OCI-LY1 (cell line): Measurements from ENCODE around the gene SS18L1.

Experiments
- EZH2 ChIP-seq: fragments of 200-600 bp; sonication (generic), shearing (Covaris generic); IDR thresholded peaks from 2 replicates; pipeline ENCODE4 v1.8.0; 2017; ENCODE audit warnings: borderline replicate concordance, mixed run types, mild to moderate bottlenecking, antibody characterized with exemption, low read length, moderate library complexity, mixed read lengths
- TF ChIP-seq, protein P1 (sequence below): fragments of 200-600 bp; sonication (generic), shearing (Covaris generic); IDR thresholded peaks from 2 replicates; pipeline ENCODE4 v1.5.1; 2017; ENCODE audit warnings: mild to moderate bottlenecking, antibody characterized with exemption, low read length, moderate library complexity, mixed read lengths

- TF ChIP-seq, protein P1, sequence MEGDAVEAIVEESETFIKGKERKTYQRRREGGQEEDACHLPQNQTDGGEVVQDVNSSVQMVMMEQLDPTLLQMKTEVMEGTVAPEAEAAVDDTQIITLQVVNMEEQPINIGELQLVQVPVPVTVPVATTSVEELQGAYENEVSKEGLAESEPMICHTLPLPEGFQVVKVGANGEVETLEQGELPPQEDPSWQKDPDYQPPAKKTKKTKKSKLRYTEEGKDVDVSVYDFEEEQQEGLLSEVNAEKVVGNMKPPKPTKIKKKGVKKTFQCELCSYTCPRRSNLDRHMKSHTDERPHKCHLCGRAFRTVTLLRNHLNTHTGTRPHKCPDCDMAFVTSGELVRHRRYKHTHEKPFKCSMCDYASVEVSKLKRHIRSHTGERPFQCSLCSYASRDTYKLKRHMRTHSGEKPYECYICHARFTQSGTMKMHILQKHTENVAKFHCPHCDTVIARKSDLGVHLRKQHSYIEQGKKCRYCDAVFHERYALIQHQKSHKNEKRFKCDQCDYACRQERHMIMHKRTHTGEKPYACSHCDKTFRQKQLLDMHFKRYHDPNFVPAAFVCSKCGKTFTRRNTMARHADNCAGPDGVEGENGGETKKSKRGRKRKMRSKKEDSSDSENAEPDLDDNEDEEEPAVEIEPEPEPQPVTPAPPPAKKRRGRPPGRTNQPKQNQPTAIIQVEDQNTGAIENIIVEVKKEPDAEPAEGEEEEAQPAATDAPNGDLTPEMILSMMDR, result no peak
- TF ChIP-seq EZH2, result no peak
Measured at GRCh38 chr20:62141043-62141396, 2.5 kb upstream of the SS18L1 start.
